GM18907 (cell line): ENCODE results near the gene NOS1.
"Not testable (repeated sequence)": the region's sequence is repeated elsewhere in the genome, so short reads cannot be mapped to it uniquely, and the experiment has no call there.

ENCODE experiments used
- ATAC-seq: cut with Tn5 transposase; IDR thresholded peaks from one replicate; pipeline ENCODE4 v1.9.1; 2021; ENCODE audit warnings: mild to moderate bottlenecking, moderate library complexity; ENCODE audit not compliant: unreplicated experiment

The NOS1 gene

DNA sequence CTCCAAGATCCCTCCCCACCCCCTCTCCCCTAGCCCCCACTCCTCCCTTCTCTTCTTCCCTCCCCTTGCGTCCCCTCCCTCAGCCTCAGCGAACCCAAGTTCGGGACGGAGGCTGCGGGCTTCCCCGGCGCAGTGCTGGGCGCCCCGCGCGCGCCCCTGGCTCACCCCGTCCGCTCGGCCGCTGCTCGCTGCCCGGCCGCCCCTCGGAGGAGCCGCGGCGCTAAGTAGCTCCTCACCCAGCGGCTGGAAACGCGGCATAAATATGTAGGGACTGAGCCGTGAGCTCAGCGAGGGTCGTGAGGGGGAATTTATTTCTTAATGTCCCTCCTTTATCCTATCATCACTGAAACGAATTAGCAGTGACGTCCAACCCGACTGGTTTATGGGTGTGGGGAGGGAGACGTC lies at the start of gene NOS1:
Gene NOS1 (minus strand): TSS at position 280 of the 405 bp plus-strand sequence. CDS start 30,557 bp downstream, outside the sequence.
- no peak for ATAC-seq

DNA sequence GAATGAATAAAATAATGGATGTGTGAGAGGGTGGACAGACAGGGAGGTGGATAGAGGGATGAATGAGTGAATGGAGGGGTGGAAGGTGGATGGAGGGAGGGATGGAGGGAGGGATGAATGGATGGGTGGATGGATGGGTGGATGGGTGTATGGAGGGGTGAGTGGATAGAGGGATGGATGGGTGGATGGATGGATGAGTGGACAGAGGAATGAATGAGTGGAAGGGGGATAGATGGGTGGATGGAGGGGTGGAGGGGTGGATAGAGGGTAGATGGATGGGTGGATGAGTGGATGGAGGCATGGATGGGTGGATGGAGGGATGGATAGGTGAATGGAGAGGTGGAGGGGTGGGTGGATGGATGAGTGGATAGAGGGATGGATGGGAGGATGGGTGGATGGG lies 47.9 kb upstream of the NOS1 start:
- ATAC-seq: no peak

DNA sequence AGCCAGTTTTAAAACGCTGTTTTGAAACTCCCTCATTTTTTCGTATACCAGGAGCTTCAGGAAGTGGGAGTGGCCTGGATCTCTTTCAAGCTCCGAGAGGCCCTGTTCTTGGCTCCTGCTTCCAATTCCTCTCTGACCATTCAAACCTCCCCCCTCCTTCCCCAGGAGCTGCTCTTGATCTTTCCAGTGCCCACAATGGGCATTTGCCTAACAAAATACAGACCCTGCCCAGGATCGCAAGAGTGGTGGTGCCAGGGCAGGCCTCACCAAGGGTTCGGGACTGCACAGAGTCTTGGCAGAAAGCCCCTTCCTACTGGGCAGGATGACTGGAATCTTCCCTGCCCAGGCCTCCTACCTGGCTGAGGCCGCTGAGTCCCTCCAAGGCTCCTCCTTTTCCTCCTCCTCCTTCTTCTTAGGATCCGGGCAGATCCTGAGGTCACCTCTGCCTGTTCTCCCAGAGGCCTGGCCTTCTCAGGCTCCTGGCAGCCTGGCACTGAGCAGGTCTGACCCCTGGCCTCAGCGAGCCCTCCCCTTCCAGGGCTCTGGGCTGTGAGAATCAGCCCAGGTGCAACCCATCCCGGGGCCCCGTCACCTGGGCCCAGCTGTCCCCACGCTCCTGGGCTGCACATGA lies 46.9 kb upstream of the NOS1 start:
- ATAC-seq: no peak

DNA sequence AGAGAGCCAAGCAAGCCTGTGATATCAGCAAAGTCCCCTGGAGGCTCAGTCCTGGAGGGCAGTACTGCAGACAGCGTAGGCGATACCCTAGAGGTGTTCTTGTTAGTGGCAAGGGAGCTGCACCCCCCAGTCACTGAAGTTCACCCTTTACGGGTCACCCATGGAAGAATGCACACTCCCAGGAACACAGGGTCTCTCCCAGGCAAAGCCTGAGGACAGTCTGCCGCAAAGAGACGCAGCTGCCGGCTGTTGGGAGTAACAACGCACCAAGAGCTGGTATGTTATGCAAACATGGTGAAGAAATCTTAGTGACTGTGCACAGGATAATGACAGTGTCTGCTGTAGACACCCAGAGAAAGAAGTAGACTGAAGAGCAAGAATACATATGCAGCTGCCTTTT lies 43.5 kb upstream of the NOS1 start:
- ATAC-seq: no peak

DNA sequence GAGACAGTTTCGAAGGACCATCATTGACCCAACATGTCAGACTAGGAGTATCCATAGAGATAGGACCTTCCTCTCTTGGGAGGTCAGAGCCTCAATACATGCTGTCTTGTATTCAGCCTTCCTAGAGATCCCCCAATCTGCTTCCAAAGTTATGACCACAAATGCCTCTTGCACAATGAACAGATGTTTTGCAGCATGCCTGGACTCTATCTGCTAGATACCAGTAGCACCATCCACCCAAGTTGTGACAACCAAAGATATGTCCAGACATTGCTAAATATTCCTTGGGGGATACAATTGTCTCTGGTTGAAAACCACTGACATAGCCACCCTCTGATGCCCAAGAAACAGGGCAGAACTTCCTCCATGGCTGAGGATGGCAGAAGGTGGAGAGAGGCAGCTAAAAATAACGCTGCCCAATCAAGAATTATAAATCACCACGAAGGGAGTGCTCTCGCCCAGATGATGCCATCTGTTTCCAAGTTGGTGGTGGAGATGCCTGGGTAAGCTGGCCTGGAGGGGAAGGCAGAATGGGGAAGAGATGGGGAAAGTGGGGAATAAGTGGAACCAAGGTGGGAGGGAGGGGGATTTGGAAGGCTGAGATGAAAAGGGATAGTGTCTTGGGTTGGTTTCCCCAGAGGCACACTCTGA lies 42.9 kb upstream of the NOS1 start:
- ATAC-seq: no peak

DNA sequence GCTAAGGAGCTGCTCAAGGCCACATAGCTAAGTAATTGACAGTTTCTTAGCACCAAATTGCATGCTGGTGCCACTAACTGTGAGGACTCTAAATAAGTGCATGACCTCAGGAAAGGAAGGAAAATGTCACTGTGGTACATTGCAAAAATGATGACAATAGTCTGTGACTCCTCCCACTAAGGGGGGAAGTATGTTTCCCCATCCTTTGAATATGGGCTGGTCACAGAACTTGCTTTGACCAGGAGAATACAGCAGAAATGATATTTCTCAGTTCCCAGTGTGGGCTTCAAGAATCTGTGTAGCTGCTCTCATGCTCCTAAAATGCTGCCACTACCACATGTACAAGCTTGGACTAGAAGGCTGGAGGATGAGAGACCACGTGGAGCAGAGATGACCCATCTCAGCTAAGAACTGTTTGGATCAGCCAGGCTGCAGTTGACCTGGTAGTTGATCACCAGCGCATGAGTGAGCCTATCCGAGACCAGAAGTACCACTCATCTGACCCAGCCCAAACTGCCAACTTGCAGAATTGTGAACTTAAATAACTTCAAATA lies 42.2 kb upstream of the NOS1 start:
- ATAC-seq: no peak

DNA sequence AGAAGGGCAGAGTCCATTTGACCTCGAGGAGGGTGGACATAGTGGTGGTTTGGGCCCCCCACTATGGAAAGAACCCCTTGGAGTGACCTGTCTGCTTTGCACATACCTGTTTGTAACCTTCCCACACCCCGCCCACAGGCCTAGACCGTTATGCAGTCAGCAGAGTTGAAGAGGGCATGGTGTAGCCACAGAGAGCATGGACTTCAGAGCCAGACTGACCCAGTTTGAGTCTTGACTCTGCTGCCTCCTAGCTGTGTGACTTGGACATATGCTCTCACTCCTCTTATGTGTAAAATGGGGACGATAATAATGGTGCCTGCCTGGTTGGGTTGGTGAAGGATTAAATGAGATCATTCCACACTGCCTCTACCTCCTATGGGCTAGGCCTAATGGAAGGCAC lies 40.9 kb upstream of the NOS1 start:
- no peak for ATAC-seq

DNA sequence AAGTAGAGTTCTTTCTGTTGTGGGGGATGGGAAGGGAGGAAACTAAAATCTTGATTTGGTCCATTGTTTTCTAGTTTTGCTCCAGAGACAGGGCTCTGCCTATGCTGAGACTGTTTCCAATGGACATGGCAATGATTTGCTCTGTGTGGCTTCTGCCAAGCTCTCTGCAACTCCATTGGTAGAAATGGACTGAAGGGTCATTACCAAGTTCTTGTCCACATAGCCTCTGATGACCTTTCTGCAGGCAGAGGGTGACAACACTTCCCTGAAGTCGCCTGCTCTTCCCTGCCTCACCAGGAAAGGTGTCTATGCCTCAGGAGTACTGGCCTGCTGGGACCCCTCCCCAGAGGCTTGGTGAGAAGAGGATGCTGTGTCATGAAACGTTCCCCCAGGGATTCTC lies 39.5 kb upstream of the NOS1 start:
- ATAC-seq: no peak

DNA sequence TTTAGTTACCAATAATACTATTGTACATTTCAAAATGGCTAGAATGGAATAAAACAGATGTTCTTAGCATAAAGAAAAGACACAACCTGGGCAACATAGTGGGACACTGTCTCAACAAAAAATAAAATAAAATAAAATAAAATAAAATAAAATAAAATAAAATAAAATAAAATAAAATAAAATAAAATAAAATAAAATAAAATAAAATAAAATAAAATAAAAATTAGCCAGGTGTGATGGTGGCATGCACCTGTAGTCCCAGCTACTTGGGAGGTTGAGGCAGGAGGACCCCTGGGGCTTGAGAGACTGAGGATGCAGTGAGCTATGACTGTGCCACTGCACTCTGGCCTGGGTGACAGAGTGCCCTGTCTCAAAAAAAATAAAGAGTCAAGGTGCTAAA lies 37.1 kb upstream of the NOS1 start:
- ATAC-seq: not testable (repeated sequence)

DNA sequence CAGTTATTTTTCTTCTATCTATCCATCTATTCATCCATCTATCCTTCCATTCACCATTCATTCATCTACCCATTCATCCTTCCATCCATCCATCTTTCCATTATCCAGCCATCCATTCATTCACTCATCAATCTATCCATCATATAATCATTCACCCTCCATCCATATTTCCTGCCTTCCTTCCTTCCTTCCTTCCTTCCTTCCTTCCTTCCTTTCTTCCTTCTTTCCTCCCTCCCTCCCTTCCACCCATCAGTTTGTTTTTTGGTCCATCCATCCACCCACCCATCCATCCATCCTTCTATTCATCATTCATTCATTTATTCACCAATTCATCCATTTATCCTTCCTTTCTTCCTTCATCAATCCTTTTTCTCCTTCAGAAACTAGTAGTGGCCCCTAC lies 34.3 kb upstream of the NOS1 start:
- no peak for ATAC-seq

DNA sequence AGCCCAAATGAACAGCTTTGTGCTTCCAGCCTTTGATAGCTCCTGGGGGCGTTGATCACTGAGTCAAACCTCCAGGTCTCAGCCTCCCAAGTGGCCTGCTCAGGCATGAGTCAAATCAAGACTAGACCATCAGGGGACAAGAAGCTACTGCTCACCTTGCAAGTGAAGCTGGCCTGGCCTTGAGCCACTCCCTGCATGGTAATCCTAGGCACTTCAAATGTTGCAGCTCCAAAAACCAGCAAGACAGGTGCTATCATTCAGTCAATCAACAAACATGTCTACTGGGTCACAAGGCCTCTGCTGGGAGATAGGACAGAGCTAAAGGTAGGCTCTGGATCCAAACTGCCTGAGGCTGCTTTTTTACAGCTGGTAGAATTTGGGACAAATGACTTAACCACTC lies 33.1 kb upstream of the NOS1 start:
- no peak for ATAC-seq

DNA sequence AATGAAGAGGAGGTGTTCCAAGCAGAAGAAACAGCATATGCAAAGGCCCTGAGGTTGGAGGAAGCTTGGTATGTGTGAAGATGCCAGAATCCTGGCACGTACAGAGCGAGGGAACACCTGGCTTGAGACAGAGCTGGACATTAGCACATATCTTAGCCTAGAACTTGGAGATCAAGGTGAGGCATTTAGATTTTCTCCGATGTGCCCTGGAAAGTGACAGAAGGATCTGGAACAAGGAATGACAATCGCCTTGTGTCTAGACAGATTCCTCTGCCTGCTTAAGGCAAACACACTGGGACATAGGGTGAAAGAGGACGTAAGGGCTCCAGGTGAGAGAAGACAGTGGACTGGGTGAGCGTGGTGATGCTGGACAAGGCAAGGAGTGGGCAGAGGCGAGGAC lies 32.2 kb upstream of the NOS1 start:
- no peak for ATAC-seq

DNA sequence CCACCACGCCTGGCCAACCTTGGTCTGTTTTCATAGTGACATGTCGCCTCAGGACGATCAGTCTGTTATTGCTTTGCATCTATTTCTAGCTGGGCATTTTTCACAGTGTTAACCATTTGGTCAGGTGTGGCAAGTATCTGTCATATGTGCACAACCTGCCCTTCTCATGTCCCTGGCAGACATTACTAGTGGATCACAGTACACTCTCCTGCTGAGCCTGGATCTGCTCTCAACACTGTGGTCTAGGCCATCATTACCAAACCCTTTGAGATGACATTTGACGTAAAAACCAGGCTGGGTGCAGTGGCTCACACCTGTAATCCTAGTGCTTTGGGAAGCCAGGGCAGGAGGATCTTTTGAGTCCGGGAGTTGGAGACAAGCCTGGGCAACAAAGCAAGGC lies 29.4 kb upstream of the NOS1 start:
- ATAC-seq: no peak

DNA sequence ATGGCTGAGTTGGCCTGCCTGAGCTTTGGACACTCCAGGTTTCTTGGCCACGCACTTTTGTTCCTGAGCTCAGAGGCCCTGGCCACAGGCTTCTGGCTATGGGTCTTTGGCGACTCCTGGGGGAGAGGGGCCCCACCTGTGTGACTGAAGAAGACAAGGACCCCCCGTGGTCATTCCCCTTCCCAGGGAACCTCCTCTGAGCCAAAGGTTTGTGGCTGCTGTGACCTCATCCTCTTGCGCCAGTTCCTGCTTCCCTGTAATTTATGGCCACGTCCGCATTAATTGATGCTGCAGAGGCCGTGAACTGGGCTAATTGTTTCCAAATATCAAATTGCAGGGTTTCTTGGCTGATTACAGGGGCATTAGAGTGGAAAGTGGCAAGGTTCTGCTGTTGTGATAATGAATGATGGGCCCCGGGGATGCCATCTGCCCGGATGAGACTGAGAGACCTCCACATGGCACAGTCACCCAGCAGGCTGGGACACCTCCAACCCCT lies 27.6 kb upstream of the NOS1 start:
- no peak for ATAC-seq

DNA sequence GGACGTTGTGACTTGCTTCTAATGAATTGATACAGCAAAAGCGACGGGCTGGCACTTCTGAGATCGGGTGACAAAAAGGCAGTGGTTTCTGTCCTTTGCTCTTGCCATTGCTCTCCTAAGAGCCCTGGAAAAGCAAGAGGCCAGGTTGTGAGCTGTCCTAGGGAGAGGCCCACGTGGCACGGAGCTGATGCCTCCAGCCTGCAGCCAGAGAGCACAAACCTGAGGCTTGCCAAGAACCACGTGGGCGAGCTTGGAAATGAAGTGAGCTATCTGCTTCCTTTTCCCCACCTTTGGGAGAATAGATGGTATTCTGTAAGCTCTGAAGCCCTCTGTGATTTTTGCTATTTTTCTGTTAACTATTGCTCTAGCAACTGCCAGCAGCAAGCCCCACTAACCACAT lies 26.4 kb upstream of the NOS1 start:
- ATAC-seq: no peak

DNA sequence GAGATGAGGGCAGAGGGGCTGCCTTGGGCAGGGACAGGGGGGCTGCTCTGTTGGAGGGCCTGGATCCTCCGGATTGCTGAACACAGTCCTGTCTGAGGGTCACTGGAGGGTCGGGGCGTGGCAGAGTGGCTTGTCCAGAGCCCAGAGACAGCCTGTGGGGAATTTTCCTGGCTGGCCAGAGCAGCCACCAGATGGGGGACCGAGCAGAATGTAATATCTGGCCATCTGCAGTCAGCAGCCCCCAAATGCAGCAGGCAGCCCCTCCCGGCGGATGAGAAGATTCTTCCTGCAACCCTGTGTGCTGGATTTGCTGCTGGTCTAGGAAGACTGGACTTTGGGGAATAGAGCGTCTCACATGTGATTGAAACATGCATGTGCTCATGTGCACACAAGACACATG lies 23.3 kb upstream of the NOS1 start:
- ATAC-seq: no peak

DNA sequence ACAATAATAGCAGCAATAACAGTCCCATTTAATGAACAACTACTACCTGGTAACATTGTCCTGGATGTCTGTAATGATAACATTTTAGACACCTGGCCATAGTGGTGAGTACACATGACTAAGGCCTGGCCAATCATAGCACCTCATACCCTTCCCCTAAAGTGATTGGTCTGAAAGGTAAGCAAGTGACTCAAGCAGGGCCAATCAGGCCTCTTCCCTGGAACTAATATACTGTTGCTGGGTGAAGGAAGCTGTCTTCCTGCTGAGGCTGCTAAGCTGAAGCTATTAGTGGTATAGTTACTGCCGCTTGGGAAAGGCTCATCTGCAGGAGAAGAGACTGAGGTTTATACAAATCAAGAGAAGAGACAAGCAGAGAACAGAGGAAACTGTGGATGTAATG lies 18.7 kb upstream of the NOS1 start:
- no peak for ATAC-seq

DNA sequence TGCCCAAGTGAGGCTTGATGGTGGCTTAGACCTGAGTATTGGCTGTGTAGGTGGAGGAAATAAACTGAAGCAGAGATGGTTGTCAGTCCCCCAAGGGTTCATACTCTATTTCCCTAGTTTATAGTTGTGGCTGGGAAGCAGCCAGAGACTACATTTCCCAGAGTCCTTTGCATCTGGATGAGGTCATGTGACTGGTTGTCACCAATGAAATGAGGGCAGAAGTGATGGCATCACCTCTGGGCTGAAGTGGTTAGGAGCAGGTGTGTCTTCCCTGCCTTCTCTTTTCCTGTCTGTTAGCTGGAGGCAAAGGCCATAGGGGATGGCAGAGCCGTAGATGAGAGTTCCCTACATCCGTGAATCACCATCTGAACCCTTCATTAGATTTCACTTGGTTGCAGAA lies 16.3 kb upstream of the NOS1 start:
- ATAC-seq: no peak

DNA sequence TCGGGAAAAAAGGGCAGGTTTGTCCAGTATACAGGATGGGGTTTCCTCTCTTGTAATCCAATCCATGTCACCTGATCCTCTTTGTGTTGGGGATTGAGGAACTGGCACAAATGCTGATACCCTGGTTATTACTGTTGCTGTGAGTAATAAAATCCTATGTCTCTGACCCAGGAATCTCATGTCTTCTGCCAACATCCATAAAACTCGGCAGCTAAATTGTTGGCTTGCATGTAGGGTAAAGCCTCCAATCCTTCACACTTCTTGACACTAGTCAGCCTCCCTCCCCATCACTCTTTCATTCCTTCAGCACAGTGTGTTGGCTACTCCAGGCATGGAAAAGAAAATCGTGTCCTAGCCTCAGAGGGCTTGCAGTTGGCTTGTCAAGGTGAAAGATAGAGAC lies 9.2 kb upstream of the NOS1 start:
- no peak for ATAC-seq

DNA sequence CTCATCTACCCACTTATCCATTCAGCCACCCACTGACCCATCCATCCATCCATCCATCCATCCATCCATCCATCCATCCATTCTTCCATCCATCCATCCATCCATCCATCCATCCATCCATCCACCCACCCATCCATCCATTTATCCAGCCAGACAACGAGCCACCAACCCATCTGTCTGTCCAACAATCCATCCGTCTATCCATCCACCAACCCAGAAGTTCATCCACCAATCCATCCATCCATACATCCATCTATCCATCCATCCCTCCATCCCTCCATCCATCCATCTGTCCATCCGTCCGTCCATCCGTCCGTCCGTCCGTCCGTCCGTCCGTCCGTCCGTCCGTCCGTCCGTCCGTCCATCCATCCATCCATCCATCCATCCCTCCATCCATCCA lies 8.6 kb upstream of the NOS1 start:
- not testable (repeated sequence) for ATAC-seq

DNA sequence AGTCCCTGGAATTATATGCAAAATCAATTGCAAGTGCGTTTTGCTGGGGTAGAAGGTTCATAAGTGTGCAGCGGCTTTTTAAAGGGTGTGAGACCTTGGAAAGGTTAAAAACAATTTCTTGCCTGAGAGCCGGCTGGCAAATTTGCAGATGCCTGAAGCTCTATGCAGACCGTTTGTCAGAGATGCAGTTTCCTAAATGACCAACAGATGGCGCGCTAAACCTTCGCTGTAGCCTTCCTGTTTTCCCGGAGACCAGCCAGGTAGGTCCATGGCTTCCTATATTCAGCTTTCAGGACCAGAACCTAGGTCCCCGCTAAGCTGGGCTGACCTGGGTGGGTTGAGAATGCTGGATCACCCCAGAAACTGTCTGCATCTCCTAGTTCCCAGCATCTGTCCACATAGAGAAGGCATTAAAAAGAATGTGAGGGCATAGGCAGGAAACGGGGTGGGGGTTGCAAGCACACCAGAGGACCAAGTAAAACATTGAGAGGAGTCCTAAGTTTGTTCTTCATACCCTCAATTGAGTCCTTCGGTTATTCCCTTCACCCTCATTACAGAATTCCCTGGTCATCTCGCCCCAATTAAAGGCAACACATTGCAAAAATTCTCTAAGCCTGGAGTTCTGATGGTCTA lies 5.7 kb upstream of the NOS1 start:
- ATAC-seq: no peak

DNA sequence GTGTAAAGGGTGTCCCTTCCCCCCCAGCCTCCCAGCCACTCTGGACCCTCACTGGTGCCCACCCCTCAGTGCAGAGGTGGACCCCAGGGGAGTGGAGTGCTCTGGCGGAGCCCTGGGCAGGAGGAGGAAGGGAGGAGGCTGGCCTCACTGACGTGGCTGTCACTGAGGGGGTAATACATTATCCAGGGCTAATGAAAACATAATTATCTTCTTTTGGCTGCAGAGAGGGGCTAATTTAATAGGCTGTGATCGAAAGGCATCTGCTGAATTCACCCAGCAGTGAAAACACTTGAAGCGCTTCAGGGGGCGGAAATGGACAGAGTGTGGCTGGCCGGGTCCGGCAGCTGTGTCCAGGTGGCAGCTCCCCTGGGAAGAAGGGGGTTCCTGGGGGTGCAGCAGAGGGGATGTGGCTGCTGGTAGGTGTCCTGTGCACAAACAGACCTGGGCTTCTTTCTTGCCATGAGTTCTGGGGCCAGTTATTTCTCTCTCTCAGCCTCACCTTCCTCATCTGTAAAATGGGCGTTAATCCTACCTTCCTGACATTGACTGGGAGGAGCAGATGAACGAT lies 3.7 kb upstream of the NOS1 start:
- ATAC-seq: no peak
